Measurements from ENCODE around the gene PRSS36. TPM values are rescaled to one million over a fixed set of nuclear protein-coding genes. Genes with fewer than 3 reads are reported as not detected.
"Not testable (repeated sequence)": the region's sequence is repeated elsewhere in the genome, so short reads cannot be mapped to it uniquely, and the experiment has no call there.

The PRSS36 gene
- total RNA-seq, 1 donor = 1.2 TPM

DNA sequence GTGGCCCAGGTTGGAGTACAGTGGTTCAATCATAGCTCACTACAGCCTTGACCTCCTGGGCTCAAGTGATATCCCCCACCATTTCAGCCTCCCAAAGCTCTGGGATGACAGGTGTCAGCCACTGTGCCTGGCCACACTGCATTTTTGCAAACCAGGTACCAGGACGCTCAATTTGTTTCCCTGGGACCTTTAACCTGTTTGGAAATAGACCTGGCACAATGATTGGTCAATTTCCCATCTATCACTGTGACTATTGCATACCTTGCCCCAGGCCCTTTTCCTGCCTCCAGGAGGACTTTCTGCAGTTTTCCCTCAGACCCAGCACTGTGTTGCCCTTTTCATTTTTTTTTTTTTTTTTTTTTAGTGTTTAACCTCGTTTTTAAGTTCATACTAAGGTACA lies 19.0 kb upstream of the PRSS36 start:
- Histone ChIP-seq H3K27me3 (ENCODE audit: insufficient read depth, low read length) (no peaks in the 10 kb centered on the region), H3K4me1 (ENCODE audit: insufficient read depth, low read length) (no peaks in the 10 kb centered on the region)

DNA sequence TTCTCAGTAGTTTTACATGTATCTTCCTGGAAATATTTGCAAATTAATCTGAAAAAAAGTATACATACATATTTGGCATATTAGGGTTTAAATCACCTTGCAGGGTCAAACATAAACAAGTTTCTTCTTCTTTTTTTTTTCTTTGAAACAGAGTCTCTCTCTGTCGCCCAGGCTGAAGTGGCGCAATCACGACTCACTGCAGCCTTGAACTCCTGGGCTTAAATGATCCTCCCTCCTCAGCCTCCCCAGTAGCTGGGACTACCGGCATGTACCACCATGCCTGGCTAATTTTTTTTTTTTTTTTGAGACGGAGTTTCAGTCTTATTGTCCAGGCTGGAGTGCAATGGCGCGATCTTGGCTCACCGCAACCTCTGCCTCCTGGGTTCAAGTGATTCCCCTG lies 17.4 kb upstream of the PRSS36 start:
- no peak overlapping the region for H3K4me3 ChIP-seq (ENCODE audit: low read length)
- no peaks in the 10 kb centered on the region for H3K27me3 ChIP-seq (ENCODE audit: insufficient read depth, low read length)
- no peaks in the 10 kb centered on the region for H3K4me1 ChIP-seq (ENCODE audit: insufficient read depth, low read length)
- H3K9me3 ChIP-seq (ENCODE audit: low read depth, low read length) = no peaks in the 10 kb centered on the region

More for the DNA sequence above, 19.0 kb upstream of the PRSS36 start:
- Histone ChIP-seq H3K9me3 (ENCODE audit: low read depth, low read length) (no peaks in the 10 kb centered on the region), H3K4me3 (ENCODE audit: low read length) (no peak overlapping the region)

DNA sequence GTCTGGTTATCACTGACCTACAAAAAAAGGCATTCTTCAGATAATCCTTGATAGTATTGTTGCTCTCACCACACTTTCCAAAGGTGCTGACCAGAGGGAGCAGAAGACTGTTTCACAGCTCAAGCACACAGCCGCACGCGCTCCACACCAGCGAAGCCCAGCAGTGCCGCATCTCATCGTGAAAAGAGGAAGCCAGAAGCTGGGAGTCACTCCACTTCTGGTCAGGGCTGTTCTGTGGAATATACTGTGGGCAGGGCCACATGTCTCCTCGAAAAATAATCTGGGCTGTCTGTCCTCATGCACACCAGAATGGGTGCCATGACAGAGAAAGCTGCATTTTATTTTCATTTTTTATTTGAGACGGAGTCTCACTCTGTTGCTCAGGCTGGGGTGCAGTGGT lies 7.3 kb upstream of the PRSS36 start:
- Histone ChIP-seq H3K27me3 (ENCODE audit: insufficient read depth, low read length) (no peaks in the 10 kb centered on the region), H3K9me3 (ENCODE audit: low read depth, low read length) (no peaks in the 10 kb centered on the region), H3K4me1 (ENCODE audit: insufficient read depth, low read length) (peaks cover 9% of the 10 kb centered on the region), H3K4me3 (ENCODE audit: low read length) (no peak overlapping the region)

DNA sequence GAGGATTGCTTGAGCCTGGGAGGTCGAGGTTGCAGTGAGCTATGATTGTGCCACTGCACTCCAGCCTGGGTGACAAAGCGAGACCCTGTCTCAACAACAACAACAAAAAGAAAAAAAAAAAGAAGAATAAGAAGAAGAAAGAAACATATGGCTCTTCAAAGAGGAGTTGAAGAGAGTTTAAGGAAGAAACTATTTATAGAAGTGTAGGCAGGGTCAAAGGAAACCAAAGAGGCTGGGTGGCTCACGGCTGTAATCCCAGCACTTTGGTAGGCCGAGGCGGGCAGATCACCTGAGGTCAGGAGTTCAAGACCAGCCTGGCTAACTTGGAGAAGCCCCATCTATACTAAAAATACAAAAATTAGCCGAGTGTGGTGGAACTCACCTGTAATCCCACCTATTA lies 1.1 kb upstream of the PRSS36 start:
- not testable (repeated sequence) for H3K9me3 ChIP-seq (ENCODE audit: low read depth, low read length); H3K4me3 ChIP-seq (ENCODE audit: low read length); H3K27me3 ChIP-seq (ENCODE audit: insufficient read depth, low read length)
- H3K4me1 ChIP-seq (ENCODE audit: insufficient read depth, low read length) = peaks cover 31% of the 10 kb centered on the region

DNA sequence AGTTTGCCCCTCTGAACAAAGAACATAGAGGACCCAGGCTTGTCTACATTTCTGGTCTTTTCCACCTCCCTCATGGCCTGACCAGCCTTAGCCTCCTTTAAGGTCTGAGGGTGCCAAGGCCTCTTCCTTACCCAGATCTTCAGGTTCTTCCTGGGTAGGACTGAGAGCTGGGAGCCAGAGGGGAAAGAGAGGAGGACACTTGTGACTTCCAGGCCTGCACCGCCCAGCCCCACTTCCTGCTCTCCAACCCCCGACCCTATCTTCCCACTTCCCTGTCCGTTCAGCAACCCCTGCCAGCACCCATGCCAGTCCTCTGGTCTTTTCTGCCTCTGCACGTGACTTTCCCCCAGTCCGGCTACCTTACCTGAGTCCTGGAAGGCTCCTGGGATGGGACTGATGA lies 534 bp downstream of the PRSS36 start:
- Histone ChIP-seq H3K4me3 (ENCODE audit: low read length) (no peak overlapping the region), H3K4me1 (ENCODE audit: insufficient read depth, low read length) (peaks cover 36% of the 10 kb centered on the region), H3K27me3 (ENCODE audit: insufficient read depth, low read length) (no peaks in the 10 kb centered on the region), H3K9me3 (ENCODE audit: low read depth, low read length) (no peaks in the 10 kb centered on the region)

DNA sequence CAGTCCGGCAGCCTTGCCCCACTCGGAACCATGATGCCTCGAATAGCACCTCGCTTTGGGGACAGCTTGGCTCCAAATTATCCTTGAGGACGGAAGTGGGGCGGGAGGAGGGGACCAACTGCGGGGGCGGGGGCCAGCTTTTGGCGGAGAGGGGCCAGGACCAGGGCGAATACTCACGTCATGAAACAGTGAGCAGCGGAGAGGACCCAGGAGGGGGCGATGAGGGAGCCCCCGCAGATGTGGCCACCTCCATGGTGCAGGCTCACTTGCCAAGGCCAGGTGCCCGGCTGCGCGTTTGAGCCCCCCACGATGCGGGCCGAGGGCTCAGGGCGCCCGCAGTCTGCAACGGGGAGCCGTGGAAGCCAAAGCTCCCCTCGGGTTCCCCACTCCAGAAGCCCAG lies 970 bp downstream of the PRSS36 start:
- no peak overlapping the region for H3K4me3 ChIP-seq (ENCODE audit: low read length)
- no peaks in the 10 kb centered on the region for H3K27me3 ChIP-seq (ENCODE audit: insufficient read depth, low read length)
- no peaks in the 10 kb centered on the region for H3K9me3 ChIP-seq (ENCODE audit: low read depth, low read length)
- H3K4me1 ChIP-seq (ENCODE audit: insufficient read depth, low read length) = peaks cover 36% of the 10 kb centered on the region

DNA sequence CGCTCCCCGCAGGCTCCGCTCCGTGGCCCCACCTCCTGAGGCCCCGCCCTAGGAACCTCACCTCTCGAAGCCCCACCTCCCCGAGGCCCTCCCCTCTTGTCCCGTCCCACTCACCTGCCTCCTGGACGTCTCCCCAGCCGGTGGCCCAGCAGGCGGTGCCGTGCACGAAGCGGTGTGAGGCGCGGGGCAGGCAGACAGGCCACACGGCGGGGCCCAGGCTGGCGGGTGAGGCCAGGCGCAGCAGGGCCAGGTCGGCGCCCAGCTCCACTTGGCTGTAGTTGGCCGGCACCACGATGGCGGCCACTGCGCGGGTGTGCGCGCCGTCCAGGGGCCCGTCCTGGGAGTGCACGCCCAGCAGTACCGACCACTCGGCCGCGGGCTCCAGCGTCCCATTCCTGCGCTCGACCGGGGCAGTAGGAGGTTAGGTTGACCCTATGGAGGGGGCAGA lies 1.6 kb downstream of the PRSS36 start:
- Histone ChIP-seq H3K27me3 (ENCODE audit: insufficient read depth, low read length) (no peaks in the 10 kb centered on the region), H3K4me1 (ENCODE audit: insufficient read depth, low read length) (peaks cover 37% of the 10 kb centered on the region), H3K9me3 (ENCODE audit: low read depth, low read length) (no peaks in the 10 kb centered on the region), H3K4me3 (ENCODE audit: low read length) (no peak overlapping the region)

DNA sequence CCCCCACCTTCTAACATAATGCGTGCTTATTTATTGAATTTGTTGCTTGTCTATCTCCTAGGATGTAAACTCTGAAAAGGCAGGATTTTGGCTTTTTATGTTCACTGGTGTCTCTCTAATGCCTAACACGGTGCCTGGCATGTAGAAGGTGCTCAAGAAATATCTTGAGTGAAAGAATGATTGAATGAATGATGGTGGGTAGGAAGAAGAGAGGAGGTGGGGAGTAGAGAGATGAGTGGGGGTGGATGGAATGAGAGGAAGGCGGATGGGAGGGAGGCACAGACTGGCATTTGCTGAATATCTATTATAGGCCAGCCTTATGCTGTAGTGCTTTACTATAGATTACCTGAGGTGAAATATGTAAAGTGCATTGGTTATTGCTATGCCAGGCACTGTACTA lies 2.3 kb downstream of the PRSS36 start:
- Histone ChIP-seq H3K4me3 (ENCODE audit: low read length) (no peak overlapping the region), H3K9me3 (ENCODE audit: low read depth, low read length) (no peaks in the 10 kb centered on the region), H3K27me3 (ENCODE audit: insufficient read depth, low read length) (no peaks in the 10 kb centered on the region), H3K4me1 (ENCODE audit: insufficient read depth, low read length) (peaks cover 45% of the 10 kb centered on the region)

DNA sequence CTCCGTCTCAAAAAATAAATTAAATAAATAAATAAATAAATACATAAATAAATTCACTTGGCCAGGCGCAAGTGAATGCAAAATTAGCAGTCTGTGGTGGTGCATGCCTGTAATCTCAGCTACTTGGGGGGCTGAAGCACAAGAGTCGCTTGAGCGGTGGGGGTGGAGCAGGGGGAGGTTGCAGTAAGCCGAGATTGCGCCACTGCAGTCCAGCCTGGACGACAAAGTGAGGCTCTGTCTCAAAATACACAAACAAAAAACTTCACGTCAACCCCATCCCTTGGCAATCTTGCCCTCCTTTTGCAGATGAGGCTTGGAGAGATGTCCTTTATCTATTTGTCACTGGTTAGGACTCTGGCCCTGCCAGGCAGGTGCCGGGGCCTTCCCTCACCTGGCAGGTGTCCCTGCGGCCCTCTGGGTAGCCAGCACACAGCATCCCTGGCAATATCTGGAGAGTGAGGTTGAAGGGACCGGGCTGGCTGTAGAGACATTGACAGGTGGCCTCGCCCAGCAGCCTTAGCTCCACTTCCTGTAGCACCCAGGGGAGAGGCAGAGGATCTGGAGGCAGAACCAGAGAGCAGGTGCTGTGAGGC lies 4.4 kb downstream of the PRSS36 start:
- Histone ChIP-seq H3K27me3 (ENCODE audit: insufficient read depth, low read length) (no peaks in the 10 kb centered on the region), H3K4me1 (ENCODE audit: insufficient read depth, low read length) (peaks cover 46% of the 10 kb centered on the region), H3K4me3 (ENCODE audit: low read length) (no peak overlapping the region), H3K9me3 (ENCODE audit: low read depth, low read length) (no peaks in the 10 kb centered on the region)

DNA sequence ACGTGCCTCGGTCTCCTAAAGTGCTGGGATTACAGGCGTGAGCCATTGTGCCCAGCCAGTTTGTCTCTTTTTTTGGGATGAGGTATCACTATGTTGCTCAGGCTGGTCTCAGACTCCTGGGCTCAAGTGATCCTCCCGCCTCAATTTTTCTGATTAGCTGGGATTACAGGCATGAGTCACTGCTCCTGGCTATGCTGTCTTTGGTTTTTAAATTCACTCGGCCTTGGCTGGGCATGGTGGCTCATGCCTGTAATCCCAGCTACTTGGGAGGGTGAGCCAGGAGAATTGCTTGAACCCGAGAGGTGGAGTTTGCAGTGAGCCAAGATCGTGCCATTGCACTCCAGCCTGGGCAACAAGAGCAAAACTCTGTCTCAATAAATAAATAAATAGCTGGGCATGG lies 5.4 kb downstream of the PRSS36 start:
- H3K4me1 ChIP-seq (ENCODE audit: insufficient read depth, low read length) = peaks cover 35% of the 10 kb centered on the region
- not testable (repeated sequence) for H3K27me3 ChIP-seq (ENCODE audit: insufficient read depth, low read length); H3K4me3 ChIP-seq (ENCODE audit: low read length); H3K9me3 ChIP-seq (ENCODE audit: low read depth, low read length)

DNA sequence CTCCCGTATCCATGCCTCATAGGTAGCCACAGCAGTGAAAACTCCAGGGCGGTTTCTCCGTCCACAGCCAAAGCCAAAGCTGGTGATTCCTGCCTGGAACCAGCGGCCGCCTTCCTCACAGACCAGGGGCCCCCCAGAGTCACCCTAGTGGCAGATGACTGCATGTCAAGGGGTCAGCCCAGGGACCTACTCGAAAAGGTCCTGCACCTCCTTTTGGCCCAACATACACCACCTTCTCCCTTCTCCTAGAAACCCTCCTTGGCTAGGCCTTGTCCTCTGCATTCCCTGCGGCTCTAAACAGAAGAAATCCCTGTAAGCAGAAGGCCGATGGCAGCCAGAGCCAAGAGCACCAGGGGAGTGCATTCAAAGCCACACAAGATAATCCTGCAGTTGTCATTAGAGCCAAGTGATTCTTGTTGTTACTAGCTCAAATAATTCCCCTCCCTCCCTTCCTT lies 6.1 kb downstream of the PRSS36 start:
- no peak overlapping the region for H3K4me3 ChIP-seq (ENCODE audit: low read length)
- H3K4me1 ChIP-seq (ENCODE audit: insufficient read depth, low read length) = peaks cover 31% of the 10 kb centered on the region
- no peaks in the 10 kb centered on the region for H3K9me3 ChIP-seq (ENCODE audit: low read depth, low read length)
- no peaks in the 10 kb centered on the region for H3K27me3 ChIP-seq (ENCODE audit: insufficient read depth, low read length)

DNA sequence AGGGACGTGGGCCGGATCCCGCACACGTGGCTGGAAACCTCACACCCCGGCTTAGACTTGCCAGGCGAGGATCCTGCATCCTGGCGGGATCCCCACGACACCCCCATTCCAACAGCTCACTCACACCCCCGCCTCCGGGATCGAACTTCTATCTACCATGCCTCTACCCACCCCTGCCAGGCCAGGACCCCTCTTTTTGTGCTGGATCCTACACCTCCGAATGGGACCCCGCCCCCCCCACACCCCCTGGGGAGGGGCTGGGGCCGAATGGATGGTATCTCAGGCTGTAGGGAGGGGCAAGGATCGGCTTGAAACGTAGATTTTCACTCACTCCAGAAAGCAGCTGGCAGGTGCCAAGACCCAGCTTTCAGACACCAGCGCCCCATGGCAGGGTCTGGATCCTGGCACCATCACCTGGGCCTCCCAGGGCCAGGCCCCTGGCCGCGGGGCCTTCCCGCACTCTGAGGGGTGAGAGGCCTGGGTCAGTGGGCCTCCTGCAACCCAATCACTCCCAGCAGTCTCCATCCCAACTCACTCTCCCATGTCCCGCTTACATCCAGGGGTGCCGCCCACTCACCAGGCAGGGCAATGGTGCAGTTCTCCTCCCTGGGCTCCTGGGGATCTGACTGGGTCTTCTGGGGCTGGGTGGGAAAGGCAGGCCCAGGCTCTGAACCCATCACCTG lies 6.7 kb downstream of the PRSS36 start:
- H3K27me3 ChIP-seq (ENCODE audit: insufficient read depth, low read length) = no peaks in the 10 kb centered on the region
- H3K4me3 ChIP-seq (ENCODE audit: low read length) = peak overlapping the region; percentile 43
- H3K4me1 ChIP-seq (ENCODE audit: insufficient read depth, low read length) = peaks cover 31% of the 10 kb centered on the region
- no peaks in the 10 kb centered on the region for H3K9me3 ChIP-seq (ENCODE audit: low read depth, low read length)

DNA sequence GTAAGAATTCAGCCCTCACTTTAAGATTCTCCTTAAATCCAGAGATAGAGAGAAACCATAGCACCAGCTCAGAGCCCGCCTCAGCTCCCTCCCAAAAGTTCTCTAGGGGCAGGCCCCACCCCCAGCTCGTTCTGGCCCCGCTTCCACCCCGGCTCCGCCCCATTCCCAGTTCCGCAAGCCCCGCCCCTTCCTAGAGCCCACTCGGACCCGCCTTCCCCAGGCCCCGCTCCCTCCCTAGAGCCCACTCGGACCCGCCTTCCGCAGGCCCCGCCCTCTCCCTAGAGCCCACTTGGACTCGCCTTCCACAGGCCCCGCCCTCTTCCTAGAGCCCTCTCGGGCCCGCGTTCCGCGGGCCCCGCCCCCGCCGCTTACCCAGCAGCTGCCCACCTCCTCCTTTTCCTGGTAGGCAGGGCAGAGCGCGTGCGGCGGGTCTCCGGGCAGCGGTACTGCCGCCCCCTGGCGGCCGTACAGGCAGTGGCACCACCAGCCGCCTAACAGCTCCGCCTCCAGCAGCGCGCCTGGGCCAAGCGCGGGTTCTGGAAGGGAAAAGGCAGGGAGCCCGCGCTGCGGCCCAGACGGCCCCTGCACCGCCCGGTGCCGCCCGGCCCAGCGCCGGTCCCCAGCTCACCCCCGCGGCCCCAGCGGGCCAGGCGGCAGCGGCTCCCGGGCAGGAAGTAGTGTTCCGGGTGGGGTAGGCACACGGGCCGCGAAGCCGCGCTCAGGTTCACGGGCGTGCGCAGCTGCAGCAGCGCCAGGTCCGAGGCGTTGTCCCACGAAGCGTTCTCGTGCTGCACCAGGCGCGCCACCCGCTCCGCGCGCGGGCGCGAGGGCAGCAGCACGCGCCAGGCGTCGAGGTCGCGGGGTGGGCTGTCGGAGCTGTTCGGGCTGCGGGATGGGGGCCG lies 7.5 kb downstream of the PRSS36 start:
- Histone ChIP-seq H3K4me3 (ENCODE audit: low read length) (peak overlapping the region; percentile 43), H3K27me3 (ENCODE audit: insufficient read depth, low read length) (no peaks in the 10 kb centered on the region), H3K9me3 (ENCODE audit: low read depth, low read length) (no peaks in the 10 kb centered on the region), H3K4me1 (ENCODE audit: insufficient read depth, low read length) (peaks cover 31% of the 10 kb centered on the region)

DNA sequence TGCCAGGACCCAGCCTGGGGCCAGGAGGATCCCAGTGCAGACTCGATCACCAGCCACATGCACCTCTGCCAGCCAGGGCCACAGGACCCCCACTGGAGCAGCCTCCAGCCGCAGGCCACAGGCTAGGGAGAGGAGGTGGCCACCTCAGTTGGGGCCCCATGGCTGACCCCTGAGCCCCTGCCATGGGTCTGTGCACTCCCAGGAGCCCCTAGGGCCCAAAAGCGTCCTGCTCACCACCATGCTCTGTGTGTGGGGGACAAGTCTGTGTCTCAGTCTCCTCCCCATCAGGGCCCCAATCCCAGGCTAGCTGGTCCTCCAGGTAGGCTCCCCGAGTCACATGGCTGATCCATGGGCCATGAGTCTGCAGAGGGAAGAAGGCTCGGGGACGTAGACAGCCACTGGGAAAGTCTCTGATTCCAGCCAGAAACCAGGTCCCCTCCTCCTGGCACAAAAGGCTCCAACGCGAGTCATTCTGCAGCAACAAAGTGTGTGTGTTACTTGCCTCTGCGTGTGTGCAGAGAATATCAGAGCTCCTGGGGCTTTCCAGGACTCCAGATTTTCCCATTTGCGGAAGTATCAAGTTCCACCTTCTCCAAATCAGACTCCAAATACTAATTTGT lies 8.3 kb downstream of the PRSS36 start:
- Histone ChIP-seq H3K9me3 (ENCODE audit: low read depth, low read length) (no peaks in the 10 kb centered on the region), H3K4me3 (ENCODE audit: low read length) (no peak overlapping the region), H3K4me1 (ENCODE audit: insufficient read depth, low read length) (peaks cover 31% of the 10 kb centered on the region), H3K27me3 (ENCODE audit: insufficient read depth, low read length) (no peaks in the 10 kb centered on the region)

DNA sequence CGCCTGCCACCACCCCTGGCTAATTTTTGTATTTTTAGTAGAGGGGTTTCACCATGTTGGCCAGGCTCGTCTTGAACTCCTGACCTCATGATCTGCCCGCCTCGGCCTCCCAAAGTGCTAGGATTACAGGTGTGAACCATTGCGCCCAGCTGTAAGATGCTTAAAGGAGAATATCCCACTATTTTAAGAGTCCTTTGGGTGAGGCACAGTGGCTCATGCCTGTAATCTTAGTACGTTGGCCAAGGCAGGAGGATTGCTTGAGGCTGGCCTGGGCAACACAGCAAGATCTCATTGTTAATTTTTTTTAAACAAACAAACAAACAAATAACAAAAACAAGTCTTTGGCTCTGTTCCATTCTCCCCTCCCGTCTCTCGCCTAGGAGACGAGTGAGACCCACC lies 8.8 kb downstream of the PRSS36 start:
- H3K4me3 ChIP-seq (ENCODE audit: low read length); H3K9me3 ChIP-seq (ENCODE audit: low read depth, low read length); H3K27me3 ChIP-seq (ENCODE audit: insufficient read depth, low read length): not testable (repeated sequence)
- peaks cover 31% of the 10 kb centered on the region for H3K4me1 ChIP-seq (ENCODE audit: insufficient read depth, low read length)

All from mononuclear cell (primary cell).